ENCODE data around the gene ZNF469.

ZNF469 gene

GRCh38 chr16:88392616-88393015 lies 9.9 kb downstream of the ZNF469 start:
- DNase-seq (ENCODE audit: low read depth in 4 of 4, low spot score in 1 of 4): no peak

- DNase-seq (ENCODE audit: low read depth in 4 of 4, low spot score in 1 of 4): no peak
These were observed 10.3 kb downstream of the ZNF469 start for GRCh38 chr16:88393034-88393433.

GRCh38 chr16:88393571-88393970 lies 10.8 kb downstream of the ZNF469 start:
- DNase-seq (ENCODE audit: low read depth in 4 of 4, low spot score in 1 of 4): no peak

- no peak for DNase-seq (ENCODE audit: low read depth in 4 of 4, low spot score in 1 of 4)
These were observed 11.7 kb downstream of the ZNF469 start for GRCh38 chr16:88394426-88394825.

- DNase-seq (ENCODE audit: low read depth in 4 of 4, low spot score in 1 of 4): no peak
These were observed 13.2 kb downstream of the ZNF469 start for GRCh38 chr16:88395669-88396584.

GRCh38 chr16:88398170-88398873 lies 15.6 kb downstream of the ZNF469 start:
- DNase-seq (ENCODE audit: low read depth in 4 of 4, low spot score in 1 of 4): no peak

- DNase-seq (ENCODE audit: low read depth in 4 of 4, low spot score in 1 of 4): no peak
These were observed 16.1 kb downstream of the ZNF469 start for GRCh38 chr16:88398874-88399178.

- DNase-seq (ENCODE audit: low read depth in 4 of 4, low spot score in 1 of 4): no peak
These were observed 17.4 kb downstream of the ZNF469 start for GRCh38 chr16:88400186-88400585.

GRCh38 chr16:88401604-88402246 lies 19.0 kb downstream of the ZNF469 start:
- DNase-seq (ENCODE audit: low read depth in 4 of 4, low spot score in 1 of 4): no peak

- no peak for DNase-seq (ENCODE audit: low read depth in 4 of 4, low spot score in 1 of 4)
These were observed 19.9 kb downstream of the ZNF469 start for GRCh38 chr16:88402551-88403240.

GRCh38 chr16:88403794-88404581 lies 21.2 kb downstream of the ZNF469 start:
- DNase-seq (ENCODE audit: low read depth in 4 of 4, low spot score in 1 of 4): no peak

GRCh38 chr16:88404769-88405168 lies 22.0 kb downstream of the ZNF469 start:
- DNase-seq (ENCODE audit: low read depth in 4 of 4, low spot score in 1 of 4): no peak

GRCh38 chr16:88405216-88406060 lies 22.7 kb downstream of the ZNF469 start:
- no peak for DNase-seq (ENCODE audit: low read depth in 4 of 4, low spot score in 1 of 4)

GRCh38 chr16:88406096-88407041 lies 23.6 kb downstream of the ZNF469 start:
- no peak for DNase-seq (ENCODE audit: low read depth in 4 of 4, low spot score in 1 of 4)

GRCh38 chr16:88407042-88407420 lies 24.3 kb downstream of the ZNF469 start:
- DNase-seq (ENCODE audit: low read depth in 4 of 4, low spot score in 1 of 4): no peak

- DNase-seq (ENCODE audit: low read depth in 4 of 4, low spot score in 1 of 4): no peak
These were observed 25.0 kb downstream of the ZNF469 start for GRCh38 chr16:88407807-88408206.

- DNase-seq (ENCODE audit: low read depth in 4 of 4, low spot score in 1 of 4): no peak
These were observed 25.9 kb downstream of the ZNF469 start for GRCh38 chr16:88408561-88409142.

Data from stimulated activated CD4-positive, alpha-beta T cell treated with anti-CD3 and anti-CD28 coated beads, Interleukin-1b, Interleukin-23, amount 100 ng/mL, for 24 hours (primary cell).